K562 (cell line): ENCODE results near the gene TEX22. TPM values are rescaled to one million over a fixed set of nuclear protein-coding genes. Genes with fewer than 3 reads are reported as not detected.

Source experiments
- ARNT ChIP-seq, 2 experiments: fragments of 450-650 bp; IDR thresholded peaks; 2 replicates each; pipeline ENCODE4 v1.6.1; 2016; ENCODE audit warnings: mild to moderate bottlenecking in 1 of 2
- FOXP1 ChIP-seq: sonication (generic); formaldehyde crosslinking; IDR thresholded peaks from 2 replicates; pipeline ENCODE4 v1.8.0; 2022; ENCODE audit warnings: mild to moderate bottlenecking, missing genetic modification reagents
- KDM1A ChIP-seq, 2 experiments: fragments of 450-650 bp; IDR thresholded peaks; 2 replicates each; pipeline ENCODE4 v1.6.1; 2016; ENCODE audit warnings: mild to moderate bottlenecking in 2 of 2
- NR1H2 ChIP-seq: sonication (generic); formaldehyde crosslinking; IDR thresholded peaks from 2 replicates; pipeline ENCODE4 v1.4.0; 2020; ENCODE audit warnings: mild to moderate bottlenecking, missing genetic modification reagents
- NRF1 ChIP-seq, 2 experiments: fragments of 450-650 bp; IDR thresholded peaks in 1 of 2; conservative IDR thresholded peaks in 1 of 2; 2 replicates each; pipeline ENCODE4 v1.6.1; 2014; ENCODE audit warnings: mild to moderate bottlenecking in 2 of 2
- SMAD1 ChIP-seq: fragments of 150-350 bp; IDR thresholded peaks from 2 replicates; pipeline ENCODE4 v1.6.1; 2014; ENCODE audit warnings: low read length, low read depth; ENCODE audit not compliant: partially characterized antibody
- ZBTB1 ChIP-seq: sonication (generic); formaldehyde crosslinking; IDR thresholded peaks from 2 replicates; pipeline ENCODE4 v1.8.1; 2023; ENCODE audit warnings: missing genetic modification reagents, low read depth, mild to moderate bottlenecking, borderline replicate concordance
- ZNF445 ChIP-seq: fragments of 250-450 bp; sonication (Bioruptor Pico); IDR thresholded peaks from 2 replicates; pipeline ENCODE4 v1.4.0; 2020; ENCODE audit warnings: low read depth, mild to moderate bottlenecking, moderate library complexity
- ZZZ3 ChIP-seq: fragments of 450-650 bp; IDR thresholded peaks from 2 replicates; pipeline ENCODE4 v1.6.1; 2016; ENCODE audit warnings: antibody characterized with exemption, mild to moderate bottlenecking, moderate library complexity
- polyA plus RNA-seq, 8 experiments: library from polyadenylated mRNA; depleted of rRNA in 4 of 8; stranded (reverse) in 5 of 8; unstranded in 3 of 8; fragments of >200 nt; fragmentation: Nextera tagmentation in 2 of 8; fragmentation: Illumina TruSeq in 1 of 8; extraction: Ambion mirVana in 2 of 8; extraction: Trizol in 1 of 8; gene quantifications; 2 replicates each; pipeline versions ENCODE4 v1.2.1 to v1.2.3, GENCODE V29; 2011 to 2014; ENCODE audit warnings: inconsistent platforms in 1 of 8, missing spikeins in 1 of 8
- total RNA-seq, 7 experiments: library from RNA; depleted of rRNA in 6 of 7; stranded (reverse); fragments of >200 nt in 6 of 7; fragmentation: Illumina TruSeq in 2 of 7; extraction: Trizol in 2 of 7; gene quantifications; 2 replicates each; pipeline versions ENCODE4 v1.2.1 to v1.2.3, GENCODE V29; 2011 to 2021; ENCODE audit warnings: low replicate concordance in 1 of 7
- TF ChIP-seq, protein P1 (sequence below), 2 experiments: fragments of 450-650 bp in 1 of 2; sonication (generic) in 1 of 2; formaldehyde crosslinking in 1 of 2; IDR thresholded peaks; 2 replicates each; pipeline versions ENCODE4 v1.7.1 to v1.9.0; 2016 to 2022; ENCODE audit warnings: inconsistent platforms in 1 of 2, mild to moderate bottlenecking in 1 of 2, missing genetic modification reagents in 1 of 2
- TF ChIP-seq, protein P2 (sequence below), 2 experiments: fragments of 450-650 bp in 1 of 2; sonication (generic) in 1 of 2; formaldehyde crosslinking in 1 of 2; IDR thresholded peaks in 1 of 2; conservative IDR thresholded peaks in 1 of 2; 2 replicates each; pipeline versions ENCODE4 v1.6.1 to v1.8.1; 2016 to 2023; ENCODE audit warnings: mild to moderate bottlenecking in 2 of 2, moderate library complexity in 2 of 2, inconsistent platforms in 1 of 2, missing genetic modification reagents in 1 of 2
- TF ChIP-seq, protein P3 (sequence below): IDR thresholded peaks from 2 replicates; pipeline ENCODE4 v1.6.1; 2012; ENCODE audit warnings: low read depth, low read length, improper control_type of control experiment, borderline replicate concordance

Gene TEX22
- total and polyA plus RNA-seq, 9 of the 15 experiments (the other 6 are each of a cell fraction or from before 2014, with no cell fraction given): 0.04 to 1.7 (median 0.23) TPM; not detected in 2

DNA sequence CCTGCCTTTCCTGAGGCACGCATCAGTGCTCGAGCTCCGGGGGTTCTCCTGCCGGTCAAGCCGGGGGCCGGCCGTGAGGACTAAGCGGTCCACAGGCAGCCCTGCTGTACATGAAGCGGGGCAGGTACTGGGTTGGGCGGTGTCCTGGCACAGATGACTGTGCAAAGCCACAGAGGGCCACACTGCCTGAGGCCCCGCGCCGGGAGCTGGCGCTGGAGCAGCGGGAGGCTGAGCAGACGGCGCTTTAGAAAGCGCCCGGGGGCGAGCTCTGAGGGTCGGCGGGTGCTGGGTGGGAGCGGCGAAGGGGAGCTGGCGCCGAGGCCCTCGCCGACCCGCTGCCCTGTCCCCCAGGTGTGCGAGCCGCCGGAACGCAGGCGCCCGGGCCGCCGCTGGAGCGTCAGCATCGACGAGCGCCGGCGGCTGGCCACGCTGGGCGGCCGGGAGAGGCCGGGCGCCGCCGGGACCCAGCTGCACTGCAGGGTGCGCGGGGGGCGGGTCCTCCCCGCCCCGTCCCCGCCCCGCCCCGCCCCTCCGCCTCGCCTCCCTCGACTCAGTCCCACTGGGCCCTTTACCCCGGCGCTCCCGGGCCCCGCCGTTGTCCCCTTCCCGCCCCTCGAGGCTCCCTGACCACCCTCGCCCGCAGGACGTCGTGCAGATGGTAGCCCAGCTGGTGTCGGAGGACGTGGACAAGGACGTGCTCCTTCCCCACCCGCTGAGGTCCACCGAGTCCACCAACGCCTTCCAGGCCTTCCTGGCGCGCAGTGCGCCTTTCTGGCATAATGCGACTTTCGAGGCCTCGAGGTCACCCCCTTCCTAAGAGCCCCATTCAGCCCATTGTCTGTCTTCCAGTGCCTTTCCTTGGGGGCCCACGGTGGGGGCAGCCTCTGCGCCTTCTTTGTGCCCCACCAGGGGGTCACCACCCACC is 12.9 kb downstream of the TEX22 start (continued):
- TF ChIP-seq, protein P1, sequence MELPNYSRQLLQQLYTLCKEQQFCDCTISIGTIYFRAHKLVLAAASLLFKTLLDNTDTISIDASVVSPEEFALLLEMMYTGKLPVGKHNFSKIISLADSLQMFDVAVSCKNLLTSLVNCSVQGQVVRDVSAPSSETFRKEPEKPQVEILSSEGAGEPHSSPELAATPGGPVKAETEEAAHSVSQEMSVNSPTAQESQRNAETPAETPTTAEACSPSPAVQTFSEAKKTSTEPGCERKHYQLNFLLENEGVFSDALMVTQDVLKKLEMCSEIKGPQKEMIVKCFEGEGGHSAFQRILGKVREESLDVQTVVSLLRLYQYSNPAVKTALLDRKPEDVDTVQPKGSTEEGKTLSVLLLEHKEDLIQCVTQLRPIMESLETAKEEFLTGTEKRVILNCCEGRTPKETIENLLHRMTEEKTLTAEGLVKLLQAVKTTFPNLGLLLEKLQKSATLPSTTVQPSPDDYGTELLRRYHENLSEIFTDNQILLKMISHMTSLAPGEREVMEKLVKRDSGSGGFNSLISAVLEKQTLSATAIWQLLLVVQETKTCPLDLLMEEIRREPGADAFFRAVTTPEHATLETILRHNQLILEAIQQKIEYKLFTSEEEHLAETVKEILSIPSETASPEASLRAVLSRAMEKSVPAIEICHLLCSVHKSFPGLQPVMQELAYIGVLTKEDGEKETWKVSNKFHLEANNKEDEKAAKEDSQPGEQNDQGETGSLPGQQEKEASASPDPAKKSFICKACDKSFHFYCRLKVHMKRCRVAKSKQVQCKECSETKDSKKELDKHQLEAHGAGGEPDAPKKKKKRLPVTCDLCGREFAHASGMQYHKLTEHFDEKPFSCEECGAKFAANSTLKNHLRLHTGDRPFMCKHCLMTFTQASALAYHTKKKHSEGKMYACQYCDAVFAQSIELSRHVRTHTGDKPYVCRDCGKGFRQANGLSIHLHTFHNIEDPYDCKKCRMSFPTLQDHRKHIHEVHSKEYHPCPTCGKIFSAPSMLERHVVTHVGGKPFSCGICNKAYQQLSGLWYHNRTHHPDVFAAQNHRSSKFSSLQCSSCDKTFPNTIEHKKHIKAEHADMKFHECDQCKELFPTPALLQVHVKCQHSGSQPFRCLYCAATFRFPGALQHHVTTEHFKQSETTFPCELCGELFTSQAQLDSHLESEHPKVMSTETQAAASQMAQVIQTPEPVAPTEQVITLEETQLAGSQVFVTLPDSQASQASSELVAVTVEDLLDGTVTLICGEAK (IDR thresholded peaks at IDR 0.05): no peak
- TF ChIP-seq, protein P1 (CRISPR knock-in tag; IDR thresholded peaks at IDR 0.05): no peak
- TF ChIP-seq KDM1A (IDR thresholded peaks at IDR 0.05) (no peak), FOXP1 (CRISPR knock-in tag) (no peak), ZBTB1 (CRISPR knock-in tag) (no peak), ZNF445 (CRISPR knock-in tag) (no peak), ZZZ3 (no peak), ARNT (IDR thresholded peaks at IDR 0.05) (no peak), NRF1 (conservative IDR thresholded peaks at IDR 0.05 in 1 of 2, IDR thresholded peaks at IDR 0.05 in 1 of 2) (peak in 1 of 2 experiments; percentile 25; a peak in 2 of 4 replicates), SMAD1 (no peak), NR1H2 (CRISPR knock-in tag) (no peak)
- TF ChIP-seq, protein P2, sequence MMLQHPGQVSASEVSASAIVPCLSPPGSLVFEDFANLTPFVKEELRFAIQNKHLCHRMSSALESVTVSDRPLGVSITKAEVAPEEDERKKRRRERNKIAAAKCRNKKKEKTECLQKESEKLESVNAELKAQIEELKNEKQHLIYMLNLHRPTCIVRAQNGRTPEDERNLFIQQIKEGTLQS (IDR thresholded peaks at IDR 0.05): no peak
- TF ChIP-seq, protein P2 (CRISPR knock-in tag; conservative IDR thresholded peaks at IDR 0.05): no peak
- TF ChIP-seq, protein P3, sequence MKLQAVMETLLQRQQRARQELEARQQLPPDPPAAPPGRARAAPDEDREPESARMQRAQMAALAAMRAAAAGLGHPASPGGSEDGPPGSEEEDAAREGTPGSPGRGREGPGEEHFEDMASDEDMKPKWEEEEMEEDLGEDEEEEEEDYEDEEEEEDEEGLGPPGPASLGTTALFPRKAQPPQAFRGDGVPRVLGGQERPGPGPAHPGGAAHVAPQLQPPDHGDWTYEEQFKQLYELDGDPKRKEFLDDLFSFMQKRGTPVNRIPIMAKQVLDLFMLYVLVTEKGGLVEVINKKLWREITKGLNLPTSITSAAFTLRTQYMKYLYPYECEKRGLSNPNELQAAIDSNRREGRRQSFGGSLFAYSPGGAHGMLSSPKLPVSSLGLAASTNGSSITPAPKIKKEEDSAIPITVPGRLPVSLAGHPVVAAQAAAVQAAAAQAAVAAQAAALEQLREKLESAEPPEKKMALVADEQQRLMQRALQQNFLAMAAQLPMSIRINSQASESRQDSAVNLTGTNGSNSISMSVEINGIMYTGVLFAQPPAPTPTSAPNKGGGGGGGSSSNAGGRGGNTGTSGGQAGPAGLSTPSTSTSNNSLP: no peak
